ENCODE measurements around the gene STAM. TPM values are rescaled to one million over a fixed set of nuclear protein-coding genes. Genes with fewer than 3 reads are reported as not detected.

STAM gene
- total RNA-seq, 6 donors from 2014 or later: 18.9 to 85.1 (median 31.2) TPM

DNA sequence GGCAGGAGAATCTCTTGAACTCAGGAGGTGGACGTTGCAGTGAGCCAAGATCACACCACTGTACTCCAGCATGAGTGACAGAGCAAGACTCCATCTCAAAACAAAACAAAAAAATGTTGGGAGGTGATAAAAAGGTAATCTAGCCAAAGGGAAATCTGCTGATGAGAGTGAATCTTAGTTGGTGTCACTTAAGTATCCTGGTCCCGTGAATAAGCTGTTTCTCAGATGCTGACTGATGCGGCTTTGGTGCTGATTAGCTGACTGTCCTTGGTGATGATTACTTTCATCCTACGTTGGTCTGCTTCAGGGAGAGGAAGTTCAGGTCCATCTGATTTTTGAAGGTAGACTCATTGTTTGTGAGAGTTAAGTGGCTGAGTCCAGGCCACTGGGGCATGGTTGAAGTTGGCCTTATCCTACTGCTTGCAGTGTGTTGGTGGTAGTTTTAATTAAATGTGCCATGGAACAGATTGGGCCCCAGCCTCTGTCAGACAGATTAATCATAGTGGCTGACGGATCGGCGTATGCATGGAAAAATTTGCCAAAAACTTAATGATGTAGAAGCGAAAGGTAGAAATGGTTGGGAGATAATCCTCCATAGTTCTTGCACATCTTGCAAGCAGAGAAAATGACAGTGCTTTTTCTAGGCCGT lies 90.6 kb downstream of the STAM start:
- WGBS, 2 donors: 73 to 92% methylated on average over 9 of the region's 9 CpGs
- peaks cover 2 to 9% (median 4%) of the 10 kb centered on the region in 4 donors for H3K4me1 ChIP-seq
- ATAC-seq (ENCODE audit: low FRiP score in 2 of 2) (no peak), DNase-seq (no peak)
- TF ChIP-seq POLR2AphosphoS5 (IDR thresholded peaks at IDR 0.05): no peak
- TF ChIP-seq EP300 (IDR thresholded peaks at IDR 0.05): no peak
- TF ChIP-seq, protein P1, sequence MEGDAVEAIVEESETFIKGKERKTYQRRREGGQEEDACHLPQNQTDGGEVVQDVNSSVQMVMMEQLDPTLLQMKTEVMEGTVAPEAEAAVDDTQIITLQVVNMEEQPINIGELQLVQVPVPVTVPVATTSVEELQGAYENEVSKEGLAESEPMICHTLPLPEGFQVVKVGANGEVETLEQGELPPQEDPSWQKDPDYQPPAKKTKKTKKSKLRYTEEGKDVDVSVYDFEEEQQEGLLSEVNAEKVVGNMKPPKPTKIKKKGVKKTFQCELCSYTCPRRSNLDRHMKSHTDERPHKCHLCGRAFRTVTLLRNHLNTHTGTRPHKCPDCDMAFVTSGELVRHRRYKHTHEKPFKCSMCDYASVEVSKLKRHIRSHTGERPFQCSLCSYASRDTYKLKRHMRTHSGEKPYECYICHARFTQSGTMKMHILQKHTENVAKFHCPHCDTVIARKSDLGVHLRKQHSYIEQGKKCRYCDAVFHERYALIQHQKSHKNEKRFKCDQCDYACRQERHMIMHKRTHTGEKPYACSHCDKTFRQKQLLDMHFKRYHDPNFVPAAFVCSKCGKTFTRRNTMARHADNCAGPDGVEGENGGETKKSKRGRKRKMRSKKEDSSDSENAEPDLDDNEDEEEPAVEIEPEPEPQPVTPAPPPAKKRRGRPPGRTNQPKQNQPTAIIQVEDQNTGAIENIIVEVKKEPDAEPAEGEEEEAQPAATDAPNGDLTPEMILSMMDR (IDR thresholded peaks at IDR 0.05): no peak
- TF ChIP-seq POLR2A (IDR thresholded peaks at IDR 0.05): no peak
- no peaks in the 10 kb centered on the region for H3K27me3 ChIP-seq
- no peak overlapping the region for H3K4me3 ChIP-seq
- H3K9me3 ChIP-seq: no peaks in the 10 kb centered on the region
- no peak overlapping the region for H3K27ac ChIP-seq
- H3K36me3 ChIP-seq: no peaks in the 10 kb centered on the region

DNA sequence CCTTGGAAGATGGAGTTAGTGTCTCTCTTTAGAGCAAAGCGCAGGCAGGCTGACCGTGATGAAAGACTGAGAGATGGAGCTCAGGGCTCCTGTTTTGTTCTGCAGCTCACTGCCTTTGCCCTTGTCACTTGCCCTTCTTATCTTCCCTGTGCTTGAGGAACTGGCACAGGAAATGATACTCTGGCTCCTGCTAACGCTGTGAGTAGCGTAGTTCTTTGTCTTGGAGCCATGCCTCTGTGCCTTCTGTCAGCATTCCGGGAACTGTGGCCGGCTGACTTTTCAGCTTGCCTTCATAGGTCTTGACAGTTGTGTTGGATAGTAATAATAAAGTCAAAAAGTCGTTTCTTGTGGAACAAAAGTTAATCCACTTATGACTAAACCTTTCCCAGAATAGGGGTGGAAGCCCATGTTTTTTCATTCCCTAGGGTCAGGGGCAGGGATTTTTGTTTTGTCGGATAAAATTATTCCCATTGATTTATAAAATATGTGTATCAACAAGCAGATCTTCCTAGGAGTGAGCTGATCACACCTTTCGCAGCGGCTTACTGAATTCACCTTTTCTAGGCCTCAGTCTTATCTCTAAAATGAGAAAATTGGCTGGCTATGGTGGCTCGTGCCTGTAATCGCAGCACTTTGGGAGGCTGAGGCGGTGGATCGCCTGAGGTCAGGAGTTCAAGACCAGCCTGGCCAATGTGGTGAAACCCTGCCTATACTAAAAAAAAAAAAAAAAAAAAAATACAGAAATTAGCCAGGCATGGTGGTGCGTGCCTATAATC lies 91.4 kb downstream of the STAM start:
- Histone ChIP-seq H3K36me3 (no peaks in the 10 kb centered on the region), H3K27me3 (no peaks in the 10 kb centered on the region), H3K9me3 (no peaks in the 10 kb centered on the region), H3K4me1 (peaks cover 2 to 9% (median 4%) of the 10 kb centered on the region in 4 donors), H3K27ac (no peak overlapping the region), H3K4me3 (no peak overlapping the region)
- peak in 1 of 2 donors; percentile 8 for ATAC-seq (ENCODE audit: low FRiP score in 2 of 2)
- 53 to 67% methylated on average over 15 of the region's 15 CpGs for WGBS, 2 donors
- no peak for DNase-seq
- no peak for TF ChIP-seq EP300 (IDR thresholded peaks at IDR 0.05)

DNA sequence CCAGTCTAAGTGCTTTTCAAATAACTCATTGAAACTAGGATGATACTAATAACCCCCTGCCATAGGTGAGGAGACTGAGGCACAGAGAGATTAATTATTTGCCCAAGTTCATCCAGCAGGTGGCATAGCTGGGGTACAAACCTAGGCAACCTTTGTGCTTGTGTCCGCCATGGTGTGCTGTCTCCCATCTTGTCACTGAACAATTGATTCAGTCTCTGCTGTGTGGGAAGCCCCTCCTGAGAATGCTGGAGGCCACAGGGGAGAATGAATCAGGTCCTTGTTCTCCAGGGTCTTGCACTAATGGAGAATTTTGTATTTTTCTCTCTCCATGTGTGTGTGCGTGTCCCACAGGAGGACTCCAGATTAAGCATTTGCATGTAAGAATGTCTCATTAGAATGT lies 92.3 kb downstream of the STAM start:
- ATAC-seq (ENCODE audit: low FRiP score in 2 of 2) (no peak), DNase-seq (no peak)
- Histone ChIP-seq H3K9me3 (no peaks in the 10 kb centered on the region), H3K4me1 (peaks cover 2 to 9% (median 4%) of the 10 kb centered on the region in 4 donors), H3K4me3 (no peak overlapping the region), H3K36me3 (no peaks in the 10 kb centered on the region), H3K27me3 (no peaks in the 10 kb centered on the region), H3K27ac (no peak overlapping the region)
- WGBS, 2 donors: 93 to 100% methylated on average over 2 of the region's 2 CpGs
- TF ChIP-seq POLR2AphosphoS5 (IDR thresholded peaks at IDR 0.05): no peak
- TF ChIP-seq EP300 (IDR thresholded peaks at IDR 0.05): no peak
- TF ChIP-seq, protein P1 (IDR thresholded peaks at IDR 0.05): no peak
- TF ChIP-seq POLR2A (IDR thresholded peaks at IDR 0.05): no peak

GRCh38 chr10:17737027-17737965 lies 93.3 kb downstream of the STAM start:
- ATAC-seq (ENCODE audit: low FRiP score in 2 of 2) (peak in 1 of 2 donors; percentile 50), DNase-seq (peak in 1 of 2 donors; percentile 33)
- Histone ChIP-seq H3K4me1 (peaks cover 2 to 9% (median 4%) of the 10 kb centered on the region in 4 donors), H3K27ac (no peak overlapping the region), H3K27me3 (no peaks in the 10 kb centered on the region), H3K4me3 (no peak overlapping the region), H3K9me3 (no peaks in the 10 kb centered on the region), H3K36me3 (no peaks in the 10 kb centered on the region)
- TF ChIP-seq, protein P1 (IDR thresholded peaks at IDR 0.05): peak; percentile 29 to 68 (median 52)
- no peak for TF ChIP-seq EP300 (IDR thresholded peaks at IDR 0.05)
- WGBS, 2 donors: 45% methylated on average over 12 of the region's 12 CpGs

DNA sequence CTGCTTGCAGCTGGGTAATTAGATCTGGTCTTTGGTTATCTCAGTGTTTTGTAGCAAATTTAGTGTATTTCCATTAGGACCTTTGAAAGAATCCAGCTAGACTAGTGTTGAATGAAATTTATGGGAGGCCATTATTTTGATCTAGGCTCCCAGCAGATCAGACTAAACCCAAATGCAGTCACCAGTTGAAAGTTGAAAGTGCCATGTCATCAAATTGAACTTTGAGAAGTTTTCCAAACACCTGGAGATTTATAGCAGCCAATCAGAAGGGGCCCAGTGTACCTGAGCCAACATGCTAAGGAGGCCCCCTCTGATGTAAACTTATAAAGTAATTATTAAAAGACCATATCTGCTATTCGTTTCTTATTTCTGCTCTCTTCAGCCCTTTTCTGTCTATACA lies 96.7 kb downstream of the STAM start:
- no peak overlapping the region for H3K4me3 ChIP-seq
- H3K9me3 ChIP-seq: no peaks in the 10 kb centered on the region
- DNase-seq (no peak), ATAC-seq (ENCODE audit: low FRiP score in 2 of 2) (no peak)
- 94 to 96% methylated on average over 1 of the region's 1 CpG for WGBS, 2 donors
- H3K27ac ChIP-seq: no peak overlapping the region
- TF ChIP-seq POLR2AphosphoS5 (IDR thresholded peaks at IDR 0.05): no peak
- TF ChIP-seq, protein P1 (IDR thresholded peaks at IDR 0.05): no peak
- no peak for TF ChIP-seq EP300 (IDR thresholded peaks at IDR 0.05)
- TF ChIP-seq POLR2A (IDR thresholded peaks at IDR 0.05): no peak
- H3K36me3 ChIP-seq: no peaks in the 10 kb centered on the region
- peaks cover 4 to 19% (median 7%) of the 10 kb centered on the region in 4 donors for H3K4me1 ChIP-seq
- no peaks in the 10 kb centered on the region for H3K27me3 ChIP-seq
